ENCODE data around the gene CANT1. TPM values are rescaled to one million over a fixed set of nuclear protein-coding genes. Genes with fewer than 3 reads are reported as not detected.
A peak's percentile ranks its signal among the peaks of the same experiment; 100 is the strongest.

CANT1 gene
- total RNA-seq, 1 experiment from 2014 or later = 106 TPM

DNA sequence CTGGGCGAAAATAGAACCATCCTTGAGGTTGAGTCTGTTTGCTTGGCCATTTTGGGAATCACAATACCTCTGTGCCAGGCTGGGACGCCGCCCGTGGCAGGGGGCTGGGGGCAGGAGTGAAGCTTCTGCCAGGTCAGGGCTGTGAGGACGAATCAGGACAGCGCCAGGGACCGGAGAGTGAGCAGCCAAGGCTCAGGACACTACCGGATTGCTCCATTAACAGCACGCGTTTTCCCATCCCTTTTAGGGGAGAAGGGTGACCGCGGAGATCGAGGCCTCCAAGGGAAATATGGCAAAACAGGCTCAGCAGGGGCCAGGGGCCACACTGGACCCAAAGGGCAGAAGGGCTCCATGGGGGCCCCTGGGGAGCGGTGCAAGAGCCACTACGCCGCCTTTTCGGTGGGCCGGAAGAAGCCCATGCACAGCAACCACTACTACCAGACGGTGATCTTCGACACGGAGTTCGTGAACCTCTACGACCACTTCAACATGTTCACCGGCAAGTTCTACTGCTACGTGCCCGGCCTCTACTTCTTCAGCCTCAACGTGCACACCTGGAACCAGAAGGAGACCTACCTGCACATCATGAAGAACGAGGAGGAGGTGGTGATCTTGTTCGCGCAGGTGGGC, 37.8 kb upstream of the CANT1 start:
- Histone ChIP-seq H3K36me3 (no peaks in the 10 kb centered on the region), H3K27me3 (replicated peaks) (peaks cover 9% of the 10 kb centered on the region), H3K9me3 (replicated peaks) (0 out of 2 replicates have a peak, but pooled peaks cover 2% of the 10 kb centered on the region), H3K27ac (no peak overlapping the region), H3K4me1 (replicated peaks) (no peaks in the 10 kb centered on the region), H3K4me3 (no peak overlapping the region)
- no peak for DNase-seq (ENCODE audit: low read depth in 1 of 2, low spot score in 2 of 2)

- 0 out of 2 replicates have a peak, but pooled peaks cover 2% of the 10 kb centered on the region for H3K9me3 ChIP-seq (replicated peaks)
- H3K27ac ChIP-seq = no peak overlapping the region
- no peak for DNase-seq (ENCODE audit: low read depth in 1 of 2, low spot score in 2 of 2)
- H3K4me1 ChIP-seq (replicated peaks) = no peaks in the 10 kb centered on the region
- H3K36me3 ChIP-seq = no peaks in the 10 kb centered on the region
- no peak overlapping the region for H3K4me3 ChIP-seq
- H3K27me3 ChIP-seq (replicated peaks) = peaks cover 9% of the 10 kb centered on the region
These were observed 37.3 kb upstream of the CANT1 start for GRCh38 chr17:79046916-79047280.

- no peaks in the 10 kb centered on the region for H3K4me1 ChIP-seq (replicated peaks)
- H3K27me3 ChIP-seq (replicated peaks) = peaks cover 6% of the 10 kb centered on the region
- no peak overlapping the region for H3K27ac ChIP-seq
- DNase-seq (ENCODE audit: low read depth in 1 of 2, low spot score in 2 of 2) = no peak
- 0 out of 2 replicates have a peak, but pooled peaks cover 2% of the 10 kb centered on the region for H3K9me3 ChIP-seq (replicated peaks)
- H3K4me3 ChIP-seq = no peak overlapping the region
- no peaks in the 10 kb centered on the region for H3K36me3 ChIP-seq
These were observed 36.8 kb upstream of the CANT1 start for GRCh38 chr17:79046197-79046915.

- H3K9me3 ChIP-seq (replicated peaks) = 0 out of 2 replicates have a peak, but pooled peaks cover 2% of the 10 kb centered on the region
- peaks cover 3% of the 10 kb centered on the region; the same call in 1 of the 2 replicates for H3K27me3 ChIP-seq (replicated peaks)
- no peak overlapping the region for H3K27ac ChIP-seq
- H3K36me3 ChIP-seq = no peaks in the 10 kb centered on the region
- no peaks in the 10 kb centered on the region for H3K4me1 ChIP-seq (replicated peaks)
- H3K4me3 ChIP-seq = no peak overlapping the region
- peak; percentile 65 to 80 for DNase-seq (ENCODE audit: low read depth in 1 of 2, low spot score in 2 of 2)
These were observed 36.3 kb upstream of the CANT1 start for GRCh38 chr17:79045842-79046196.

DNA sequence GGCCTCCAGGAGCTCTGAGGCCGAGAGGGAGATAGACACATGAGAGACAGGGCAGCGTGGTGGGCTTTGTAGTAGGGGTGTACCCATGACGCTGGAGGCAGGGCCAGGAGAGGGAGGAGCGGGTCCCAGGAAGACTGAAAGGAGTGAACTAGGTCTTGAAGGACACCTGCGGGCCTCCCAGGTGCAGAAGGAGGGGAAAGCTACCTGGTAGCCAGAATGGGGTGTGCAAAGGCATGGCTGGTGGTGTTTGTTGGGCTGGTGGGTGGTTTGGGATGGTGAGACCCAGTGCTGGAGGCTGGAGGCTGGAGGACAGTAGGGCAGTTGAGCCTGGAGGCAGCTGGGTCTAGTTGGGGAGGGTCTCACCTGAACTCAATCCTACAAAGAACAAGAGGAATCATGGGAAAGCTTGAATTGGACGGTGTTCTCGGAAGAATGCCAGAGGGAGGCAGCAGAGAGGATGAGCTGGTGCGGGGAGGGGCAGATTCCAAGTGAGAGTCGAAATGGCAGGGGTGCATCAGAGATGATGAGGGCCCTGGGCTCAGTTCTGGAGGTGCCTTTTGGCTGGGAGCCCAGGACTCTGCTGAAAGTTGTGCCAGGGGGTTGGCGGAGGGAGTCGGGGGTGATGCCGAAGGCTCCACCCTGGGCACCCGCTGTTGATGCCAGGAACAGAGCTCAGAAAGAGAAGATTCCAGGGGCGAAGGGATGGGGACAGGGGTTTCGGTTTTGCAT, 35.6 kb upstream of the CANT1 start:
- Histone ChIP-seq H3K36me3 (no peaks in the 10 kb centered on the region), H3K9me3 (replicated peaks) (0 out of 2 replicates have a peak, but pooled peaks cover 2% of the 10 kb centered on the region), H3K27me3 (replicated peaks) (peaks cover 3% of the 10 kb centered on the region; the same call in 1 of the 2 replicates), H3K27ac (no peak overlapping the region), H3K4me3 (no peak overlapping the region), H3K4me1 (replicated peaks) (no peaks in the 10 kb centered on the region)
- DNase-seq (ENCODE audit: low read depth in 1 of 2, low spot score in 2 of 2) = no peak

DNA sequence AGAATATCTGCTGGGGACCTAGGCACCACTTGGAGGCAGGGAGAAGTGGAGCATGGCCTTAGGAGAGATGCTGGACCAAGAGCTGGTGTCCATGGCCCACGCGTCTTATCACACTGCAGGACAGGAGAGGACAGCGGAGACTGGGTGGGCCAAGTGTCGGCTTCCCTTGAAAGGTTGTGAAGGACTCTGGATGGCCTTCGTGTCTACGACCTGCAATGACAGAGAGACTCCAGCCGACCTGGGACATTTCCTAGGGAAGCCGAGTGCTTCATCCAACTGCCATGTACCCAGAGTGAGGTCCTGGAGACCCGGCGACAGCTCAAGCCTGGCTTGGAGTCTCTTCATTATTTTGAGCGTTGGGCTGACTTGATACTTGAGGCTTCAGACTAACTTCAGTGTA, 34.9 kb upstream of the CANT1 start:
- H3K4me1 ChIP-seq (replicated peaks) = no peaks in the 10 kb centered on the region
- no peaks in the 10 kb centered on the region for H3K36me3 ChIP-seq
- peaks cover 3% of the 10 kb centered on the region; the same call in 1 of the 2 replicates for H3K27me3 ChIP-seq (replicated peaks)
- H3K4me3 ChIP-seq = no peak overlapping the region
- no peak for DNase-seq (ENCODE audit: low read depth in 1 of 2, low spot score in 2 of 2)
- no peak overlapping the region for H3K27ac ChIP-seq
- 0 out of 2 replicates have a peak, but pooled peaks cover 2% of the 10 kb centered on the region for H3K9me3 ChIP-seq (replicated peaks)

DNA sequence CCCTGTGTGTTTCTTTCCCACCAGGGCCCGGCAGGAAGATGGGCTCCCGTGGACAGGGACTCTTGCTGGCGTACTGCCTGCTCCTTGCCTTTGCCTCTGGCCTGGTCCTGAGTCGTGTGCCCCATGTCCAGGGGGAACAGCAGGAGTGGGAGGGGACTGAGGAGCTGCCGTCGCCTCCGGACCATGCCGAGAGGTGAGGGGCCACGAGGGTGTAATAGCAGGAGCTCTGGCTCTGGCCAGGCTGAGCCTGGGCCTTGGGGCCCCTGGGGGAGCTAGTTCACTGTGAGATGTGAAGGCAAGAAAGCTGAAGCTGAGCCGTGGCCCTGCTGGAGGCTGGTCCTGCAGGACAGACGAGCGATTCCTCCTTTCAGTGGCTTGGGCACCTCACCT, 34.4 kb upstream of the CANT1 start:
- Histone ChIP-seq H3K4me3 (no peak overlapping the region), H3K9me3 (replicated peaks) (0 out of 2 replicates have a peak, but pooled peaks cover 2% of the 10 kb centered on the region), H3K36me3 (no peaks in the 10 kb centered on the region), H3K27ac (no peak overlapping the region), H3K27me3 (replicated peaks) (peaks cover 3% of the 10 kb centered on the region; the same call in 1 of the 2 replicates), H3K4me1 (replicated peaks) (no peaks in the 10 kb centered on the region)
- DNase-seq (ENCODE audit: low read depth in 1 of 2, low spot score in 2 of 2) = no peak

DNA sequence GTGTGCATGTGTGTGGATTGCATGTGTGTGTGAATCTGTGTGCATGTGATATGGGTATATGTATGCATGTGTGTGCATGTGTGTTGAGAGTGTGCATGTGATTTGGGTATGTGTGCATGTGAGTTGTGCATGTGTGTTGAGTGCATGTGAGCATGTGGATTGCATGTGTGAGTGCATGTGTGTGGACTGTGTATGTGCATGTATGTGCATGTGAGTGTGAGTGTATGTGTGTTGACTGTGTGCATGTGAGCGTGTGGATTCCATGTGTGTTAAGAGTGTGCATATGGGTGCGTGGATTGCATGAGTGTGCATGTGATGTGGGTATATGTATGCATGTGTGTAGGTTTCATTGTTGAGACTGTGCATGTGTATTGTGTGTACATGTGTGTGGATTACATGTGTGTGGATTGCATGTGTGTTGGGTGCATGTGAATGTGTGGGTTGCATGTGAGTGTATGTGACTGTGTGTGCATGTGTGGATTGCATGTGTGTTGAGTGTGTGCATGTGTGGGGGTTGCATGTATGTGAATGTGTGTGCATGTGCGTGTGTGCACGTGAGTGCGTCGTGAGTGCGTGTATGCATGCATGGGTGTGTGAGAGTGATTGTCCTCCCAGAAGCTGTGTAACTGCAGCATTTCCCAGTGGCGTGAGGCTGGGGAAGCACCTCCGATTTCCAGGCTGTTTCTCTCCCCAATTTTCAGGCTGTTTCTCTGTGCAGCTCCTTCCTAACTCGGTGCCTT, 33.8 kb upstream of the CANT1 start:
- H3K27me3 ChIP-seq (replicated peaks) = peaks cover 3% of the 10 kb centered on the region; the same call in 1 of the 2 replicates
- H3K4me1 ChIP-seq (replicated peaks) = no peaks in the 10 kb centered on the region
- no peak for DNase-seq (ENCODE audit: low read depth in 1 of 2, low spot score in 2 of 2)
- no peak overlapping the region for H3K27ac ChIP-seq
- no peaks in the 10 kb centered on the region for H3K36me3 ChIP-seq
- H3K9me3 ChIP-seq (replicated peaks) = 0 out of 2 replicates have a peak, but pooled peaks cover 2% of the 10 kb centered on the region
- H3K4me3 ChIP-seq = no peak overlapping the region

- Histone ChIP-seq H3K4me3 (no peak overlapping the region), H3K9me3 (replicated peaks) (0 out of 2 replicates have a peak, but pooled peaks cover 2% of the 10 kb centered on the region), H3K27ac (no peak overlapping the region), H3K36me3 (no peaks in the 10 kb centered on the region), H3K27me3 (replicated peaks) (peaks cover 3% of the 10 kb centered on the region; the same call in 1 of the 2 replicates), H3K4me1 (replicated peaks) (no peaks in the 10 kb centered on the region)
- DNase-seq (ENCODE audit: low read depth in 1 of 2, low spot score in 2 of 2) = no peak
These were observed 33.0 kb upstream of the CANT1 start for GRCh38 chr17:79042421-79043190.

GRCh38 chr17:79041723-79042420, 32.3 kb upstream of the CANT1 start:
- Histone ChIP-seq H3K27ac (no peak overlapping the region), H3K27me3 (replicated peaks) (peaks cover 3% of the 10 kb centered on the region; the same call in 1 of the 2 replicates), H3K9me3 (replicated peaks) (0 out of 2 replicates have a peak, but pooled peaks cover 2% of the 10 kb centered on the region), H3K36me3 (no peaks in the 10 kb centered on the region), H3K4me3 (no peak overlapping the region), H3K4me1 (replicated peaks) (peaks cover 1% of the 10 kb centered on the region)
- no peak for DNase-seq (ENCODE audit: low read depth in 1 of 2, low spot score in 2 of 2)

DNA sequence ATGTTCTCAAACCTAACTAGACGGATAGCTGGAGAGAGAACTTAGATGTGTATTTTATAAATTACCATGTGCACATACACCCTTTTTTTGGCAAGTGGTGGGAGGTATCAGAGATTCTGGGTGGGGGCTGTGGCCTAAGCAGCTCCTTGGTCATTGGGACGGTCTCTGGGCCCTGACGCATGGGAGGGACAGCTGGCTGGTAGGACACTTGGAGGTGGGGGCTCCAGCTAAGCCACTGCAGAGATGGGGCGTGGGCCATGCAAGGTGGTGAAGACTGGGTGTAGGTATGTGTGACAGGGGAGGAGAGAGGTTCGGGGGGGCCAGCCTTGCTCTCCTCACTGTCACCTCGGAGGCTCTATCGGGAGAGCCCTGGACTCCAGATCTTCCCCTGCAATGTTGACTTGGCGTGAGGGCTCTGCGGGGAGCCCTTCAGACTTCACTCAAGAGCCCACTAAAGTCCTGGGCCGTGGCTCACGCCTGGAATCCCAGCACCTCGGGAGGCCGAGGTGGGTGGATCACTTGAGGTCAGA, 31.5 kb upstream of the CANT1 start:
- H3K27me3 ChIP-seq (replicated peaks) = peaks cover 3% of the 10 kb centered on the region; the same call in 1 of the 2 replicates
- H3K27ac ChIP-seq = no peak overlapping the region
- 0 out of 2 replicates have a peak, but pooled peaks cover 2% of the 10 kb centered on the region for H3K9me3 ChIP-seq (replicated peaks)
- DNase-seq (ENCODE audit: low read depth in 1 of 2, low spot score in 2 of 2) = no peak
- H3K36me3 ChIP-seq = no peaks in the 10 kb centered on the region
- H3K4me1 ChIP-seq (replicated peaks) = peaks cover 9% of the 10 kb centered on the region
- no peak overlapping the region for H3K4me3 ChIP-seq

DNA sequence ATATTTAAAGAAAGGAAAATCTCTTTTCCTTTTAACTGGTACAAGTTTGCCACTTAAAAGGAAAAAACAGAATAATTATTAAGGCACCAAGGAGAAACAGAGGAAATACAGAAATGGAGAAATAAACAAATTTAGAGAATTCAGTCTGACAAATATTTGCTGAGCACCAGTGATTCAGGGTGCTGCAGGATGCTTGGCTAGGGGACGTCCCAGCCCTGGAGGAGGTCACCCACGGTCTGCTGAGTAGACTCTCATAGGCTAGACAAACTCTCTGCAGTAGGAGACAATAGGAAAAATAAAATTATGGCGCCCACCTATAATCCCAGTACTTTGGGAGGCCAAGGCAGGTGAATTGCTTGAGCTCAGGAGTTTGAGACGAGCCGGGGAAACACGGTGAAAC, 30.3 kb upstream of the CANT1 start:
- H3K4me3 ChIP-seq = no peak overlapping the region
- H3K27ac ChIP-seq = no peak overlapping the region
- no peak for DNase-seq (ENCODE audit: low read depth in 1 of 2, low spot score in 2 of 2)
- 0 out of 2 replicates have a peak, but pooled peaks cover 2% of the 10 kb centered on the region for H3K9me3 ChIP-seq (replicated peaks)
- H3K27me3 ChIP-seq (replicated peaks) = peaks cover 3% of the 10 kb centered on the region; the same call in 1 of the 2 replicates
- peaks cover 11% of the 10 kb centered on the region for H3K4me1 ChIP-seq (replicated peaks)
- H3K36me3 ChIP-seq = no peaks in the 10 kb centered on the region
